Effector memory CD4-positive, alpha-beta T cell (primary cell): ENCODE data around the gene MRPL22.

Source experiments
- DNase-seq, 3 donors: peaks; one replicate each; pipeline ENCODE4 v3.0.0-alpha.2; 2020
- H3K27ac ChIP-seq: 2 replicates; pipeline ENCODE4 v1.7.0; 2013; ENCODE audit warnings: mild to moderate bottlenecking, low read length, moderate library complexity; ENCODE audit not compliant: insufficient read depth, poor library complexity, severe bottlenecking
- H3K27me3 ChIP-seq: replicated peaks from 2 replicates; pipeline ENCODE4 v1.7.0; 2013; ENCODE audit warnings: mild to moderate bottlenecking, low read length; ENCODE audit not compliant: insufficient read depth, control insufficient read depth, poor library complexity, severe bottlenecking
- H3K36me3 ChIP-seq: 2 replicates; pipeline ENCODE4 v1.7.0; 2013; ENCODE audit warnings: mild to moderate bottlenecking, low read length, moderate library complexity; ENCODE audit not compliant: control insufficient read depth, insufficient read depth
- H3K4me1 ChIP-seq: 2 replicates; pipeline ENCODE4 v1.7.0; 2013; ENCODE audit warnings: low read length, mild to moderate bottlenecking; ENCODE audit not compliant: control insufficient read depth, insufficient read depth, poor library complexity, severe bottlenecking
- H3K4me3 ChIP-seq: 2 replicates; pipeline ENCODE4 v1.7.0; 2013; ENCODE audit warnings: low read length, low read depth, mild to moderate bottlenecking; ENCODE audit not compliant: insufficient read depth, poor library complexity, severe bottlenecking
- H3K9me3 ChIP-seq: 2 replicates; pipeline ENCODE4 v1.7.0; 2013; ENCODE audit warnings: mild to moderate bottlenecking, low read length, moderate library complexity; ENCODE audit not compliant: control insufficient read depth

Gene MRPL22

DNA sequence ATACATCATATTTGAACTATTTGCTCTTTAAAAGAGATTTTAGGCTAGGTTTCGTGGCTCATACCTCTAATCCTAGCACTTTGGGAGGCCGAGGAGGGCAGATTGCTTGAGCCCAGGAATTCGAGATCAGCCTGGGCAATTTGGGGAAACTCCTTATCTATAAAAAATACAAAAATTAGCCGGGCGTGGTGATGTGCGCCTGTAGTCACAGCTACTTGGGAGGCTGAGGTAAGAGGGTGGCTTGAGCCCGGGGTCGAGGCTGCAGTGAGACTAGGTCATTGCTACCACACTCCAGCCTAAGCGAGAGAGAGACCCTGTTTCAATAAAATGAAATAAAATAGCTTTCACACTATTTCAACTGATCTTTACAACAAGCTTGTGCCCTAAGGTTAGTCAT lies 500 bp upstream of the MRPL22 start:
- peak overlapping the region; percentile 68 for H3K27ac ChIP-seq
- no peaks in the 10 kb centered on the region for H3K9me3 ChIP-seq
- no peaks in the 10 kb centered on the region for H3K27me3 ChIP-seq
- DNase-seq, result no peak
- H3K36me3 ChIP-seq, result no peaks in the 10 kb centered on the region
- H3K4me3 ChIP-seq, result peak overlapping the region; percentile 73
- peaks cover 20% of the 10 kb centered on the region for H3K4me1 ChIP-seq

- Histone ChIP-seq H3K27ac (no peak overlapping the region), H3K36me3 (no peaks in the 10 kb centered on the region), H3K27me3 (no peaks in the 10 kb centered on the region), H3K4me3 (no peak overlapping the region), H3K4me1 (peaks cover 10% of the 10 kb centered on the region), H3K9me3 (no peaks in the 10 kb centered on the region)
- DNase-seq, result no peak
Observed at GRCh38 chr5:154943527-154943926, 2.7 kb downstream of the MRPL22 start.

DNA sequence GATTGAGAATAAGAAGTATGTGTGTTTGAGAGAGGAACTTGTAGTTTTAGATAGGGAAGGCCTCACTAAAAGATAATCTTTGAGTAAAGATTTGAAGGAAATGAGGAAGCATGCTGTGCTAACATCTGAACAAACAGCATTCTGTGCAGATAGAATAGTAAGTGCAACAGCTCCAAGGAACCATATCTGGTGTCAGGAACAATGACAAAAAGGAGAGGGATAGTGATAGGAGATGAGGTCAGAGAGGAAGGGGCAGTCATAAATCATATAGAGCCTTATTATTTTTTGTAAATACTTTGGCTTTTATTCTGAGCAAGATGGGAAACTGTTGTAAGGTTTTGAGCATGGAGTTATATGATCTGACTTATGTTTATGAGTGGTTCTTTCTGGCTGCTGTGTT lies 3.8 kb downstream of the MRPL22 start:
- H3K27ac ChIP-seq, result no peak overlapping the region
- no peaks in the 10 kb centered on the region for H3K9me3 ChIP-seq
- no peak overlapping the region for H3K4me3 ChIP-seq
- no peaks in the 10 kb centered on the region for H3K27me3 ChIP-seq
- H3K36me3 ChIP-seq, result no peaks in the 10 kb centered on the region
- no peak for DNase-seq
- H3K4me1 ChIP-seq, result peaks cover 10% of the 10 kb centered on the region

DNA sequence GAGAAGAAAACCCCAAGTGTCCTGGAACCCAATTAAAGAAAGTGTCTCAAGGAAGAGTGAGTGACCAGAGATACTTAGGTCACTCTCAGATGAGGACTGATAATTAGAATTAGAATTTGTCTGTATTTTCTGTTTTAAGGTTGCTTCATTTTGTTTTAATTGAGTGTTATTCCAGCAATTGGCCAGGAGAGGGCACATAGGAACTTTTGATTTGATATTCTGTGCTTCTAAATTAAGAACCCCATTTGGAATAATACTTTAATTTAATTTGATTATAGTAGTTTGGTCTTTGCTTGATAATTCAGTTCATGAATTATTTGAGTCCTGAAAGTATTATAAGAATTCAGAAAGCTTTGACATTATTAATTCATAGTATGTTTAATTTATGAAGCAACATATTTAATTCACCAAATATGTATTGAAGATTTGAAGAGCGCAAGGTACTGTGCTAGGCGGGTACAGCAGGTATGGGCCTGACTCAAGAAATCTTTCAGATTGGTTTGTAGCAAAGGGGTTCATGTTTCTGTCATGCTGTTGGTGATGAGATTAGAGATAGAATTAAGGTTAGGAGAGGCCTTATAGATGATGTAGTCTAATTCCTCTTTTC lies 4.9 kb downstream of the MRPL22 start:
- DNase-seq, result no peak
- Histone ChIP-seq H3K4me3 (no peak overlapping the region), H3K9me3 (no peaks in the 10 kb centered on the region), H3K27me3 (no peaks in the 10 kb centered on the region), H3K27ac (no peak overlapping the region), H3K36me3 (no peaks in the 10 kb centered on the region), H3K4me1 (peaks cover 3% of the 10 kb centered on the region)

GRCh38 chr5:154947778-154948177 lies 6.9 kb downstream of the MRPL22 start:
- H3K9me3 ChIP-seq, result no peaks in the 10 kb centered on the region
- DNase-seq, result no peak
- no peak overlapping the region for H3K4me3 ChIP-seq
- H3K27ac ChIP-seq, result no peak overlapping the region
- peaks cover 3% of the 10 kb centered on the region for H3K4me1 ChIP-seq
- H3K36me3 ChIP-seq, result no peaks in the 10 kb centered on the region
- H3K27me3 ChIP-seq, result no peaks in the 10 kb centered on the region

DNA sequence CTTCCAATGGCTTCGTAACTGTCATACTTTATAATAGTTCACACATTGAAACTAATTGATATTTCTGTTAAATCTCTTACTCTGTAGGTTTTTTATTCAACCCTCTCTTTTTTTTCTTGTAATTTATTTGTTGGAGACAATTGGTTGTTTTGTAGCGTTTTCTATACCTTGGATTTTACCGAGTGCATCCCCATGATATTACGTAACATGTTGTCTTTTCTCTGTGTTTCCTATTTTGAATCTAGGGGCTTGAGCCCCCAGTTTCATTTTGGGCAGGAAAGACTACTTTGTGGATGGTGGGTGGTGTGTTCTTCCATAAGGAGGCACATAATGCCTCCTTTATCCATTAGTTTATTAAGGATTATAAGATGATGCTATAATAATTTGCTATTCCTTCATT lies 7.4 kb downstream of the MRPL22 start:
- H3K36me3 ChIP-seq, result no peaks in the 10 kb centered on the region

DNA sequence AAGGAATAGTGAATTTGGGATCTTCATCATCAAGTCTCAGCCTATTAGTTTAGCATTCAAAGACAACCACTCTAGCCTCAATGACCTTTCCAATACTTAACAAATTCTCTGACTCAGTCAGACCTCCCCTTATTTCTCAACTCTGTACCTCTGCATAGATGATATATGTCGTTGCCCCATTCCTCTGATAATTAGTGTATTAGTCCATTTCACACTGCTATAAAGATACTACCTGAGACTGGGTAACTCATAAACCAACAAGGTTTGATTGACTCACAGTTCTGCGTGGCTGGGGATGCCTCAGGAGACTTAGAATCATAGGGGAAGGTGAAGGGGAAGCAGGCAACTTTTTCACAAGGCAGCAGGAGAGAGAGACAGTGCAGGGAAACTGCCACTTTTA lies 8.9 kb downstream of the MRPL22 start:
- Histone ChIP-seq H3K4me1 (no peaks in the 10 kb centered on the region), H3K27ac (no peak overlapping the region), H3K4me3 (no peak overlapping the region), H3K9me3 (no peaks in the 10 kb centered on the region), H3K27me3 (no peaks in the 10 kb centered on the region), H3K36me3 (no peaks in the 10 kb centered on the region)
- no peak for DNase-seq

More for the DNA sequence above, 7.4 kb downstream of the MRPL22 start:
- no peak overlapping the region for H3K4me3 ChIP-seq
- no peaks in the 10 kb centered on the region for H3K27me3 ChIP-seq
- no peaks in the 10 kb centered on the region for H3K9me3 ChIP-seq
- no peak overlapping the region for H3K27ac ChIP-seq
- no peak for DNase-seq
- peaks cover under 1% of the 10 kb centered on the region for H3K4me1 ChIP-seq

DNA sequence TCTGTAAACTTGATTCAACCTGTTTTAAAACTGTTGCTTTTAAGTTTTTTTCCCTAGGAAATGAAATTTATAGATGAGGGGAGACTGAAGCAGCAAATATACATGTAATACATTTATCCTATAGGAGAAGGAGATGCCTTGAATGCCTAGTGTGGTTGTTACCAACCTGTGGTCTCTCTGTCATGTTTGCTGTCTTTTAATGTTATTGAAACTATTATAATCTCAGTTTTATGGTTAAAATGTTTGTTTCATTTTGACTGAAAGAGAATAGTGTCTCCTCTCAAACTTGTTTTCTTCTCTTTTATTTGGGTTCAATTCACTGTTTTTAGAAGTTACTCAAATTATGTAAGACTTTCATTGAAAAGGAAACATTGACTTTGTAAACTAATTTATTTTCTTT lies 15.8 kb downstream of the MRPL22 start:
- H3K36me3 ChIP-seq, result peaks cover 27% of the 10 kb centered on the region
- no peaks in the 10 kb centered on the region for H3K4me1 ChIP-seq
- H3K9me3 ChIP-seq, result no peaks in the 10 kb centered on the region

GRCh38 chr5:154962494-154962893 lies 21.6 kb downstream of the MRPL22 start:
- Histone ChIP-seq H3K27me3 (no peaks in the 10 kb centered on the region), H3K4me3 (no peak overlapping the region), H3K36me3 (peaks cover 47% of the 10 kb centered on the region), H3K27ac (no peak overlapping the region), H3K9me3 (no peaks in the 10 kb centered on the region), H3K4me1 (no peaks in the 10 kb centered on the region)
- DNase-seq, result no peak

More for the DNA sequence above, 15.8 kb downstream of the MRPL22 start:
- no peak for DNase-seq
- Histone ChIP-seq H3K27ac (no peak overlapping the region), H3K4me3 (no peak overlapping the region), H3K27me3 (no peaks in the 10 kb centered on the region)

DNA sequence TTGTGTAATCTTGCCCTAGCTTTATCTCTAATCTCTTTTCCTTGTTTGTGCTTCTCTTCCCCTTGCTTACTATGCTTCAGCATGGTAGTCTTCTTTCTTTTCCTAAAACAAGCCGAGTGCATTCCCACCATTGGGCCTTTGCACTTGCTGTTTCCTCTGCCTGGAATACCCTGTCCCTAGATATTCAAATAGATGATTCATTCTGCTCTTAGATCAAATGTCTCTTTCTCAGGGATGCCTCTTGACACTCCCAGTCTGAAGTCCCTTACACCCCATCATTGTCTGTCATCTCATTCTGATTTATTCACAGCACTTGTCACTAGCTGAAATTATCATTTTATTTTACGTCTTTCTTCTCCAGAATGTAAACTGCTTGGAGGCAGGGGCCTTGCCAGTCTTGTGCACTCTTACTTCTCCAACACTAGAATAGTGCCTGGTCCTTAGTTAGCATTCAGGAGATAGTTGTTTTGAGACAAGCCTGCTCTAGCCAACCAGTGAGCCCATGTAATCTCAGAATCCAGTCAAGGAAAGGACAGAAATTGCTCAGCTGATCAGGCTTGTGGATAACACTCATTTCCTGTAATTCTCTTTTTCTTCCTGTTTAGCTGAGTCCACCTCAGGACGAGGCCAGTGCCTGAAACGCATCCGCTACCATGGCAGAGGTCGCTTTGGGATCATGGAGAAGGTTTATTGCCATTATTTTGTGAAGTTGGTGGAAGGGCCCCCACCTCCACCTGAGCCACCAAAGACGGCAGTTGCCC lies 25.4 kb downstream of the MRPL22 start:
- Histone ChIP-seq H3K27ac (no peak overlapping the region), H3K36me3 (peaks cover 35% of the 10 kb centered on the region), H3K4me1 (no peaks in the 10 kb centered on the region), H3K4me3 (no peak overlapping the region), H3K9me3 (no peaks in the 10 kb centered on the region), H3K27me3 (no peaks in the 10 kb centered on the region)
- no peak for DNase-seq
